Neural progenitor cell (in vitro differentiated cells): ENCODE data around the gene ORC5.

Source experiments
- EZH2 ChIP-seq: fragments of 200-600 bp; sonication (generic); IDR thresholded peaks from 2 replicates; pipeline ENCODE4 v1.6.1; 2017; ENCODE audit warnings: antibody characterized with exemption, mild to moderate bottlenecking, moderate library complexity
- TF ChIP-seq, protein P1 (sequence below): fragments of 200-600 bp; sonication (generic); IDR thresholded peaks from 2 replicates; pipeline ENCODE4 v1.5.1; 2017; ENCODE audit warnings: antibody characterized with exemption, mild to moderate bottlenecking

- TF ChIP-seq EZH2: no peak
- TF ChIP-seq, protein P1, sequence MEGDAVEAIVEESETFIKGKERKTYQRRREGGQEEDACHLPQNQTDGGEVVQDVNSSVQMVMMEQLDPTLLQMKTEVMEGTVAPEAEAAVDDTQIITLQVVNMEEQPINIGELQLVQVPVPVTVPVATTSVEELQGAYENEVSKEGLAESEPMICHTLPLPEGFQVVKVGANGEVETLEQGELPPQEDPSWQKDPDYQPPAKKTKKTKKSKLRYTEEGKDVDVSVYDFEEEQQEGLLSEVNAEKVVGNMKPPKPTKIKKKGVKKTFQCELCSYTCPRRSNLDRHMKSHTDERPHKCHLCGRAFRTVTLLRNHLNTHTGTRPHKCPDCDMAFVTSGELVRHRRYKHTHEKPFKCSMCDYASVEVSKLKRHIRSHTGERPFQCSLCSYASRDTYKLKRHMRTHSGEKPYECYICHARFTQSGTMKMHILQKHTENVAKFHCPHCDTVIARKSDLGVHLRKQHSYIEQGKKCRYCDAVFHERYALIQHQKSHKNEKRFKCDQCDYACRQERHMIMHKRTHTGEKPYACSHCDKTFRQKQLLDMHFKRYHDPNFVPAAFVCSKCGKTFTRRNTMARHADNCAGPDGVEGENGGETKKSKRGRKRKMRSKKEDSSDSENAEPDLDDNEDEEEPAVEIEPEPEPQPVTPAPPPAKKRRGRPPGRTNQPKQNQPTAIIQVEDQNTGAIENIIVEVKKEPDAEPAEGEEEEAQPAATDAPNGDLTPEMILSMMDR: no peak
Measured at GRCh38 chr7:104089061-104089460, 118.8 kb downstream of the ORC5 start.
